Cardiac septum (tissue), 1 donor: ENCODE data around the gene PHRF1. TPM values are rescaled to one million over a fixed set of nuclear protein-coding genes. Genes with fewer than 3 reads are reported as not detected.

Source experiments
- DNase-seq: peaks from one replicate; pipeline ENCODE4 v3.0.0-alpha.2; 2020; ENCODE audit warnings: low spot score
- intact Hi-C: fragments of 100-400 bp; cut with DNase I; formaldehyde crosslinking; loops from one replicate; pipeline ENCODE4 v1.14.0; 2022
- long read RNA-seq: library from polyadenylated mRNA; unstranded; transcript quantifications from one replicate; pipeline ENCODE4 v2.0.0, GENCODE V29; 2021
- total RNA-seq: library from RNA; stranded (reverse); fragmentation: NEBNext Ultra II Directional; extraction: Animal tissue kit (Norgen Biotek cat#: 25700); gene quantifications from one replicate; pipeline ENCODE4 v1.2.1, GENCODE V29; 2021
- donor health status: DM: no; HTN: no; CAD: no.

The PHRF1 gene, protein sequence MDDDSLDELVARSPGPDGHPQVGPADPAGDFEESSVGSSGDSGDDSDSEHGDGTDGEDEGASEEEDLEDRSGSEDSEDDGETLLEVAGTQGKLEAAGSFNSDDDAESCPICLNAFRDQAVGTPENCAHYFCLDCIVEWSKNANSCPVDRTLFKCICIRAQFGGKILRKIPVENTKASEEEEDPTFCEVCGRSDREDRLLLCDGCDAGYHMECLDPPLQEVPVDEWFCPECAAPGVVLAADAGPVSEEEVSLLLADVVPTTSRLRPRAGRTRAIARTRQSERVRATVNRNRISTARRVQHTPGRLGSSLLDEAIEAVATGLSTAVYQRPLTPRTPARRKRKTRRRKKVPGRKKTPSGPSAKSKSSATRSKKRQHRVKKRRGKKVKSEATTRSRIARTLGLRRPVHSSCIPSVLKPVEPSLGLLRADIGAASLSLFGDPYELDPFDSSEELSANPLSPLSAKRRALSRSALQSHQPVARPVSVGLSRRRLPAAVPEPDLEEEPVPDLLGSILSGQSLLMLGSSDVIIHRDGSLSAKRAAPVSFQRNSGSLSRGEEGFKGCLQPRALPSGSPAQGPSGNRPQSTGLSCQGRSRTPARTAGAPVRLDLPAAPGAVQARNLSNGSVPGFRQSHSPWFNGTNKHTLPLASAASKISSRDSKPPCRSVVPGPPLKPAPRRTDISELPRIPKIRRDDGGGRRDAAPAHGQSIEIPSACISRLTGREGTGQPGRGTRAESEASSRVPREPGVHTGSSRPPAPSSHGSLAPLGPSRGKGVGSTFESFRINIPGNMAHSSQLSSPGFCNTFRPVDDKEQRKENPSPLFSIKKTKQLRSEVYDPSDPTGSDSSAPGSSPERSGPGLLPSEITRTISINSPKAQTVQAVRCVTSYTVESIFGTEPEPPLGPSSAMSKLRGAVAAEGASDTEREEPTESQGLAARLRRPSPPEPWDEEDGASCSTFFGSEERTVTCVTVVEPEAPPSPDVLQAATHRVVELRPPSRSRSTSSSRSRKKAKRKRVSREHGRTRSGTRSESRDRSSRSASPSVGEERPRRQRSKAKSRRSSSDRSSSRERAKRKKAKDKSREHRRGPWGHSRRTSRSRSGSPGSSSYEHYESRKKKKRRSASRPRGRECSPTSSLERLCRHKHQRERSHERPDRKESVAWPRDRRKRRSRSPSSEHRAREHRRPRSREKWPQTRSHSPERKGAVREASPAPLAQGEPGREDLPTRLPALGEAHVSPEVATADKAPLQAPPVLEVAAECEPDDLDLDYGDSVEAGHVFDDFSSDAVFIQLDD (N-terminal part only)
- 20.9 TPM for total RNA-seq
- long read RNA-seq, full-length matches to known transcripts, result 1 of 34 reads
- long read RNA-seq, partial matches to known transcripts, result 27 of 34 reads
- long read RNA-seq, other reads (novel, unspliced or antisense), result 6 of 34 reads

DNA sequence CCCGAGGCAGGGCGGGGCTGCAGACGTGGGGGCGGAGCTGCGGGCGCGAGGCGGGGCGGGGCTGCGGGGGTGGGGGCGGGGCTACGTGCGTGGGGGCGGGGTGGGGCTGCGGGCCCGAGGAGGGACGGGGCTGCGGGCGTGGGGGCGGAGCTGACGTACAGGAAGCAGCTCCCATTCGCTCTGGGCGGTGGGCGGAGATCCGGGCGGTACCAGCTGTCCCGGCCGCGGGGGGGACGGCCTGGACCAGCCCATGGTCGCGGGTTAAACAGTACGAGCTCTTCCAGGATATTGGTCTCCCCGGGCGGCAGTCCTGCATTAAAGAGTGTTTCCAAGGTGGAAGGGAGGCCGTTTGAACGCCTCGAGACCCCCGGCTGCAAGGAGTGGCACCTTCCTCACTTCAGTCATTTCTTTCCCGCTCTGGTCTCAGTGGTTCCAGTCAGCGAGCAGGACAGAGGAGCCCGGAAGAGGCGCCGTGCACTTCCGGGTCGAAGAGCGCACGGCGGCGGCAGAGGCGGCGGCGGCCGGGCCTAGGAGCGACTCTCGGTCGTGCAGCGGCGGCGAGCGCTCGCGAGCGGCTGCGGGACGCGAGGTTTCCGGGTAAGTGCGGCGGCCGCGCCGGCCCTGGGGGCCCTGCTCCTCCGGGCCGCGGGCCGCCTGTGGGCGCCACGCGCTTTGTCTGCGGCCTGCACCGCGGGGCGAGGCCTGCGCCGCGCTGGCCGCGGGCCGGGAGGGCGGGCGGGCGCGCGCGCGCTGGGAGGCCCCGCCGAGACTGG, at the start of gene PHRF1:
TSS of gene PHRF1 (plus strand) at position 475 of the 773 bp plus-strand sequence. CDS start 5,043 bp downstream, outside the sequence.
- DNase-seq, result peak; percentile 98
- intact Hi-C loops, result loop anchor here (1.0 to 5.0 kb wide), 2 partner anchors 41 kb away; partner anchors contain the start of genes HRAS and IRF7

DNA sequence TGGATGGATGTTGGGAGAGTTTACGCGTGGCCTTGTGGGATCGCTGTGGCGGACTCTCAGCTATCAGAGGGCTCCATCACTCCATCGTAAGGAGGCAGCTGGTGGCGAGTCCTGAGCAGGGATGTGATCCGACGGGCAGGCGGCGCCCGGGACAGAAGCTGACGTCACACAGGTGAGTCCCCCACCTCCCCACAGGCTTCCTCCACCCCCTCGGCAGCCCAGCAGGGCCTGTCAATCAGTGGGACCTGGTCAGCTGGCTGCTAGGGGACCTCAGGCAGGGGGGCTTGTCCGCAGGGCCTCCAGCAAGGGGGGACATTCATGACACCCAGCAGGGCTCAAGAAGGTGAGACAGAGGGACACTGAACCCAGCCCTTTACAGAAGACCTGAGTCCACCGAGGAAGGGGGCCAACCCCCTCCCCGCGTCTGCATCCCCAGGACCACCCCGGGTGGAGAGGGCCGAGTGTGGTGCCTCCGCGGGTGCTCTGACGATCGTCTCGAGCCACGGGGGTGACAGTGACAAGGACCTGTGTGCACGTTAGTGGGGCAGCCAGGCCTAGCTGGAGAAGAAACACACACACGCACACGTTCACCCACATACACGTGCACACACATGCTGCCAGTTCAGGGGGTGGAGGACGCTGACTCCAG, 48.0 kb upstream of the PHRF1 start:
- intact Hi-C loops, result no loop called here
- DNase-seq, result no peak

DNA sequence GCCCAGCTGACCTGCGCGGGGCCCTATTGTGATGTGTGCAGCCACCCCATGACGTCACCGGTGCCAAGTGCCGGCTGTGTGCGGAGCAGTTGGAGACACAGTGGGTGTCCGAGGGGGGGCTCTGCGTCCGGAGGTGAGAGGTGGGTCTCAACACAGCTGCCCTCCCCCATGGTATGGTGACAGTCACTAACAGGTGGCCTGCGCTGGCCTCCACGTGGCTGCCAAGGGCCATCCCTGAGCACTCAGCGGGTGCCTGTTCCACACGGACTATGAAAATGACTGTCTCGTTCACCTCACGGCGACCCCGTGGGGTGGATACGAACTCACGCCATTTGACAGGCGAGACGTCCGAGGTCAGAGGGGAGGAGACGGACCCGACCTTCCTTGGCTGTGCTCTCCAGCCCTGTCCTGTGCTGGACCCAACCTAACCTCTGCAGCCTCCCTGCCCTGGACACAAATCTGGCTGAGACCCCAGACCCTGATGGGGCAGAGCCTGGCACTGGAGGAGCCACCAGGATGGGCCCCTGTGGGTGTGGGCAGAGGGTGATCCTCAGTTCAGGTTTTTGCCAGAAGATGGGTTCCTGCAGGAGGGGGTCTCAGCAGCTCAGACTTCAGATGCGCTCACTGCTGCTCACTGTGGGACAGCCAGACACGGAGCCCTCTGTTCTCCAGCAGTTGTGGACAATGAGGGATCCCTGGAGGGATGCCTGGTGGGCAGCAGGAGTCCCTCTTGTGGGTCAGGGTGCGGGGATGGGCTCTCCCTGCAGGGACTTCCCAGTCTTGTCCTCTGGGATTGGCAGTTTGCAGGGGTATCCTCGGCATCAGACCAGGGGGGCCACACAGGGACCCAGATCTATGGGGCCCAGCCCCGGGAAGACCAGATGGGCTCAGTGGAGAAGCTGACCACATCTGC, 47.2 kb upstream of the PHRF1 start:
- intact Hi-C loops, result no loop called here
- DNase-seq, result no peak

DNA sequence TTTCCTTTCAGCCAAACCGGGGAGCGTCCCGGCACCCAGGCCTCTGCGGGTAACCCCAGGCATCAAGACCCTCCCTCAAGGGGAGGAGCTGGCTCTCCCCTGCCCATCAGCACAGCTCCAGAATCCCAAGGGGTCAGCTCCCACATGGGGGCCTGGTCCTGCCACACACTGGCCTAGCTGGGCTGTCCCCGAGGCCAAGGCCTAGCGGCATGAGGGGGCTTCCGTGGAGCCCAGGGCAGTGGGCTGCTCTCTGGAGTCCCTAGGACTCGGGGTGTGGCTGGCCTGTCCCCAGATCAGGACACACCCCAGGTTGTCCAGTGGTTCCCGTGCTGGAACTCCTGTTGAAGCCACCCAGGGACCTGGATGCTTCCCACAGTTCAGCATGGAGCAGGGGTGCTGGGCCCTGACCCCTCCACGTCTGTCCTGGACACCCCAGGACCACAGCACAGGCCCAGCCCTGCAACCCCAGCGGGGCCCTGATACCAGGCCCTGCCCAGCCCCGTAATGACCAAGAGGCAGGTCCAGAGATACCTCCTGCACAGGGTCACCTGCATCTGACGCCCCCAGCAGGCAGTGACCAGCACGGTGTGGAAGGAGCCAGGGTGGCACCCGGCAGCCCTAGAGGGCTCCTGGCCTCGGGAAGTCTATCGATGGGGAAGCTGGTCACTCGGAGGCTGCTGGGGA, 46.4 kb upstream of the PHRF1 start:
- no peak for DNase-seq

DNA sequence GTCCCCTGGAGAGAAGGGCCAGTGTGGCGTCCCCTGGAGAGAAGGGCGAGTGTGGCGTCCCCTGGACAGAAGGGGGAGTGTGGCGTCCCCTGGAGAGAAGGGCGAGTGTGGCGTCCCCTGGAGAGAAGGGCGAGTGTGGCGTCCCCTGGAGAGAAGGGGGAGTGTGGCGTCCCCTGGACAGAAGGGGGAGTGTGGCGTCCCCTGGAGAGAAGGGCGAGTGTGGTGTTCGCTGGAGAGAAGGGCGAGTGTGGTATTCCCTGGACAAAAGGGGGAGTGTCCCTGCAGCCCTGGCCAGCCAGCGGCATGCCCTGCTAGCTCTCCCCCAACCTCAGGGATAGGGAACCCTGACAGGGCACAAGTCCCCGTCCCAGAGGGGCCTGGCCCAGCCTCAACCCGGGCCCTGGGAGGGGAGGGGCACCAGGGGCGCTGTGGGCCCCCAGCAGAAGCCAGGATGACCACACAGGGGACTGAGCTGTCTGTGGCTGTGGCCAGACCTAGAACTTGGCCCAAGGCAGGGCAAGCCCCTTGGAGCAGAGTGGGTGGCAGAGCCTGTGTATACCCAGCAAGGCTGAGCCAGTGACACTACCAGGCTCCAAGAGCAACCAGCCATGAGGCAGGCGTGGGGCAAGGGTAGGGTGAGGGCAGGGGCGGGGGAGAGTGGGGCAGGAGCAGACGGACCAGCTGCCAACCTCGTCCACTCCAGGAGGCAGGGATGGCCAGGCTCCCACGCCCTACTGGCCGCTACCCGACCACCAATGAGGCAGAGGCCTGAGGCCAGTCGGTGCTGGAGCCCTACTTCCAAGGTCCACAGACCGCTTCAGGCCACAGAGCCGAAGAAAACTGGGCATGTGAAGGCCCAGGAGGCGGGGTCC, 45.1 kb upstream of the PHRF1 start:
- DNase-seq, result no peak
- intact Hi-C loops, result no loop called here

More for the DNA sequence above, 46.4 kb upstream of the PHRF1 start:
- intact Hi-C loops, result no loop called here

DNA sequence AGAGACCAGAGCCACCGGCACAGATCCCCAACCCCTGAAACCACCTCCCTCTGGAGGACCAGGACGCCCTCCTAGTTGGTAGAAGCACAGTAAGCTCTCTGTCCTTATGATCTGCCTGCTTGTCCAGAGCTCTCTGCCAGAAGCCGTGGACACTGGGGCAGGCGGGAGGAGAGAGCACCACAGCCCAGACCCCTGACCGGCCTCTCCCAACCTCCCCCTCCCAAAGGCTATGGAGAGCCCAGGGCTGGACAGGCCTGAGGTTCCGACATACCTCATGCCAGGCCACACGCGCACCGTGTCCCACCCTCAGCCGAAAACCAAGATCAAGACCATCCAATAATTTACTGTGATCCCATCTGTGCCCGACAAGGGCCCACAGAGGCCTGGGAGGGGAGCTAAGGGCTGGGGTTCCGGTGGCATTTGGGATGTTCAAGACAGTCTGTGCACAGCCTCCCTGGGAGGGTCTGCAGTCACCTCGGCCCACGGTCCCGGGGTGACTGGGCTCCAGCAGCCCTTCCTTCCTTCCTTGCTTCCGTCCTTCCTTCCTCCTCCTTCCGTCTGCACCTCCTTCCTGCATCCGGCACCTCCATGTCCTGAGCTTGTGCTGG, 44.2 kb upstream of the PHRF1 start:
- no peak for DNase-seq
- intact Hi-C loops, result no loop called here

DNA sequence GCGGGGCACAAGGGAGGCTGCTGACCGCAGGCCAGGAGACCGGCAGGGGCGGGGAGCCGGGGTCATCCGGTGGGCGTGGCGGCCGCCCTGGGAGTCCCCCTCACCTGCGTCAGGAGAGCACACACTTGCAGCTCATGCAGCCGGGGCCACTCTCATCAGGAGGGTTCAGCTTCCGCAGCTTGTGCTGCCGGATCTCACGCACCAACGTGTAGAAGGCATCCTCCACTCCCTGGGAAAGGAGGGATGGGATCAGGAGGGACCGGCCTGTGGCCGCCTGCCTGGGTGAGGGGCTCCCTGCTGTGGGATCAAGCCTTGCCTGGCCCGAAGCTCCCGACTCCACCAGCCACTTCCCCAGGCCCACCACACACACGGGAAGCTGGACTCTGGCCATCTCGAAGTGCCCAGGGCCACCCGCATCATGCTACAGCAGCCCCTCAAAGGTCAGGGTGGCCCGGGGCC, 43.7 kb upstream of the PHRF1 start:
- DNase-seq, result no peak
- intact Hi-C loops, result no loop called here

DNA sequence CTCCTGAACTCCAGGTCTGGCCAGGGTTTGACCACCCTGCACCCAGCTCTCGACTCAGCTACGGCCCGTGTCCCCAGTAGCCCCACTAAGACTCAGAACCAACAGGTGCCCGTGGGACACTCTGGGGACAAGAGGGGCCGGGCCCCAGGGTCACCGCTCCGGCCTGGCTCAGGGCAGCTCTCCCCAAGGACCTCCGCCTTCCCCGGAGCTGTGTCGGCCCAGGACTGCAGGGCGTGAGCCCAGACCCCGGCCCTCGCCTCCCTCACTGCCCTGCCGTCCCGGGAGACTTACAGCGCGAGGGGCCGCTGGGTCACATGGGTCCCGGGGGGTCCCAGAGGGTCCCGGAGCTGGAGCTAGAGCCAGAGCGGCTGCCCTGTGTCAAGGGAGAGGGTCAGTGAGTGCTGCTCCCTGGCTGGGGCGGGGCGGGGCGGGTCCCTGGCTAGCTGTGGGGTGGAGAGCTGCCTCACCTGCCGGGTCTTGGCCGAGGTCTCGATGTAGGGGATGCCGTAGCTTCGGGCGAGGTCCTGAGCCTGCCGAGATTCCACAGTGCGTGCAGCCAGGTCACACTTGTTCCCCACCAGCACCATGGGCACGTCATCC, 43.2 kb upstream of the PHRF1 start:
- intact Hi-C loops, result no loop called here
- no peak for DNase-seq

DNA sequence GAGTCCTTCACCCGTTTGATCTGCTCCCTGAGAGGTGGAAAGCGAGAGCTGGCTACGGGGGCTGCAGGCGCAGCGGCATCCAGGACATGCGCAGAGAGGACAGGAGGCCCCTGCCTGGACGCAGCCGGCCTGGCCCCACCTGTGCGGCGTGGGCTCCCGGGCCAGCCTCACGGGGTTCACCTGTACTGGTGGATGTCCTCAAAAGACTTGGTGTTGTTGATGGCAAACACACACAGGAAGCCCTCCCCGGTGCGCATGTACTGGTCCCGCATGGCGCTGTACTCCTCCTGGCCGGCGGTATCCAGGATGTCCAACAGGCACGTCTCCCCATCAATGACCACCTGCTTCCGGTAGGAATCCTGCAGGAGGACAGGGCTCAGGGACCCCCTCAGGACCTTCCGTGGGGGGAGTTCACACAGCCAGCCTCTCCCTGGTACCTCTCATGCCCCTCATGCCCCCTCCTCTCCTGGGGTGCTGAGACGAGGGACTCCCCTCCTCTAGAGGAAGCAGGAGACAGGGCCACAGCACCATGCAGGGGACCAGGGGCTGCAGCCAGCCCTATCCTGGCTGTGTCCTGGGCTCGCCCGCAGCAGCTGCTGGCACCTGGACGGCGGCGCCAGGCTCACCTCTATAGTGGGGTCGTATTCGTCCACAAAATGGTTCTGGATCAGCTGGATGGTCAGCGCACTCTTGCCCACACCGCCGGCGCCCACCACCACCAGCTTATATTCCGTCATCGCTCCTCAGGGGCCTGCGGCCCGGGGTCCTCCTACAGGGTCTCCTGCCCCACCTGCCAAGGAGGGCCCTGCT, 42.5 kb upstream of the PHRF1 start:
- no peak for DNase-seq
- intact Hi-C loops, result no loop called here

DNA sequence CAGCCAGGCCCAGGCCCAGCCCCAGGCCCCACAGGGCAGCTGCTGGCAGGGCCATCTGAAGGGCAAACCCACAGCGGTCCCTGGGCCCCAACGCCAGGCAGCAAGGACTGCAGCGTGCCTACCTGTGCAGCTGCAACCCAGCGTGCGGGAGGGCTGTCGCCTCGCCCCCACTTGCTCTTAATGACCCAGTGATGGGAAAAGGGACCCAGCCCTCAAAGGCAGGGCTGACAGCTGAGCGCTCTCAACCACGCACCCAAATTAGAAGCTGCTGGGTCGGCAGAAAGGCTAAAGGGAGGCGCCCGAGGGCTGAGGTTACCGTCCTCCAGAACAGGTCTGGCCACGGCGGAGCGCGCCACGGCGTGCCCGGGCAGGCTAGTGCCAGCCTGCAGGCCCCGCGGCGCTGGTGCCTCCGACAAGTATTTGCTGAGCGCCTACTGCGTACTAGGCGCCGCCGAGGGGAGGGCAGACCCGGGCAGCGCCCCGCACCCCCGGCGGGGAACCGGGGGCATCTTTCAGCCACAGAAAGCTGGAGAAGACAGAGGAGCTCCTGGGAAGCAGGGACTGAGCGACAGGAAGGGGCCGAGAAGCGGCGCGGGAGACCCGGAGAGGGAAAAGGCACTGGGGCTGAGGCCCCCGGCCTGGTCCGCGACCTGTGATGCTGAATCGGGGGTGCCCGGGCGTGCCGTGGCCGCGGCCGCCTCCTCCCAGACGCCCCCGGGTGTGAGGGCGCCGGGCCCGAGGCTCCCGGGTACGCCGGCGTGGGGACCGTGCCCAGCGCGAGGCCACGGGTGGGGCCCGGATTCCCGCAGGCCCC, 41.7 kb upstream of the PHRF1 start:
- intact Hi-C loops, result loop anchor here (1.0 kb wide), 1 partner anchor 42 kb away; the partner anchor contains the start of gene PHRF1
- DNase-seq, result no peak

DNA sequence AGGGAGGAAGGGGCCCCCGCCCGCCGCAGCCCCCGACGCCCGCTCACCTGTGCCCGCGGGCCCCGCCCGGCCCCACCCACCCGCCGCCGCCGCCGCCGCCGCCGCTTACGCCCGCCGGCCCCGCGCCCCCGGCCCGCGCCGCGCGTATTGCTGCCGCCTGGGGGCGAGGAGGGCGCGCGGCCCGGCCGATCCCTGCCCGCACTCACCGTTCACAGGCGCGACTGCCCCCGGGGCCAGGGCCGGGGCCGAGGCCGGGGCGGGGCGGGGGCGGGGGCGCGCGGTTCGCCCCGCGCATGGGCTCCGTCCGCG, 41.1 kb upstream of the PHRF1 start:
- DNase-seq, result no peak
- intact Hi-C loops, result loop anchor here (1.0 kb wide), 1 partner anchor 41 kb away; the partner anchor contains the start of gene PHRF1

DNA sequence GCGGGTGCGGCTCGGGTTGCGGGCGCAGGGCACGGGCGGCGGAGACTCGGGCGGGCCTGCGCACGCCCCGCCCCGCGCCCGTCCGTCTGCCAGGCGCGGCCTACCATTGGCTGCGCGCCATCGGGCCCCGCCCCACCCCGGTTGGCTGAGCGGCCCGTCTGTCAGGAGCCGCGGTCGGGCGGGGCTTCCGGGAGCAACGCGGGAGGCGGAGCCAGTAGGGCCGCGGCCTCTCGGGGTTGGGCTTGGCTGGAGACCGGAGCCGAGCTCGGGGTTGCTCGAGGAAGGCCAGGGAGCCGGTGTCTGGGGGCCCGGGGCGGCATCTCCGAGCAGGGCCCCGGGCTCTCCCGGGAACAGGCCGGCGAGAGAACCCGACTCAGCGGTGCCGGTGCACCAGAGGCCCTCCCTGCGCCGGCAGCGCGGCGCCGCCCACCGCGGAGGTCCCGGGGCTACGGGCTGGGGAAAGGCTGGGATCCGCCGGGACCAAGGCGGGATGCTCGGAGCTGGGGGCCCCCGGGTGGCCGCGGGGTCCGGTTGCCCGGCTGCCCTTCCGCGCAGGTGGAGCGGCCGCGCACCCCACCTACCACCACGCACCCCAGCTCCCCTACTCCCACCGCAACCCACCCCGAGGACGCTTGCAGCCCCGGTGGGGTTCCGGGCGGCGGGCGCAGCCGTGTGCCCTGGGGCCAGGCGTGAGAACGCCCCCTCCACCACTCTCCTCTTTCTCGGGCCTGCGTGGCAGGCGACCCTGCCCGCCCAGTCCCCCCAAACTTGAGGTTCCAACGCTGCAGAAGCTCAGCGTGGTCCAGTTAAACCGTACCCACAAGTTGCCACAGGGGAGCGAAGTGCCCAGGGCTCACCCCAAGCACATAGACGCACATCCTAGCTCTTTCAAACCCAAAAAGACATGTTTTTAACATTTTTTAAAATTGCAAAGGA, 40.5 kb upstream of the PHRF1 start, which contains the start of gene HRAS:
TSS of gene HRAS (minus strand) at position 58 of the 936 bp plus-strand sequence.
- intact Hi-C loops, result loop anchor here (1.0 kb wide), 1 partner anchor 41 kb away; the partner anchor contains the start of gene PHRF1
- peak; percentile 97 for DNase-seq
